ENCODE measurements around the gene MFNG. TPM values are rescaled to one million over a fixed set of nuclear protein-coding genes. Genes with fewer than 3 reads are reported as not detected.

The MFNG gene
- total RNA-seq, 6 donors from 2014 or later, result 14.0 to 74.0 (median 45.9) TPM

- no peaks in the 10 kb centered on the region for H3K27me3 ChIP-seq
Measured at GRCh38 chr22:37443977-37444376, 42.2 kb downstream of the MFNG start.

GRCh38 chr22:37443086-37443485 is 43.1 kb downstream of the MFNG start:
- H3K4me1 ChIP-seq, result no peaks in the 10 kb centered on the region
- H3K27me3 ChIP-seq, result no peaks in the 10 kb centered on the region

More at GRCh38 chr22:37443977-37444376, 42.2 kb downstream of the MFNG start:
- peaks cover 0 to 7% (median 5%) of the 10 kb centered on the region in 4 donors for H3K9me3 ChIP-seq
- no peak overlapping the region for H3K27ac ChIP-seq
- H3K4me3 ChIP-seq, result no peak overlapping the region
- ATAC-seq (ENCODE audit: low FRiP score in 2 of 2) (no peak), DNase-seq (no peak)
- 79 to 80% methylated on average over 7 of the region's 7 CpGs for WGBS, 2 donors
- H3K36me3 ChIP-seq, result no peaks in the 10 kb centered on the region
- TF ChIP-seq POLR2A (IDR thresholded peaks at IDR 0.05), result no peak
- TF ChIP-seq EP300 (IDR thresholded peaks at IDR 0.05), result no peak
- TF ChIP-seq POLR2AphosphoS5 (IDR thresholded peaks at IDR 0.05), result no peak
- TF ChIP-seq CTCF (IDR thresholded peaks at IDR 0.05), result no peak
- no peaks in the 10 kb centered on the region for H3K4me1 ChIP-seq

GRCh38 chr22:37442537-37442936 is 43.6 kb downstream of the MFNG start:
- ATAC-seq (ENCODE audit: low FRiP score in 2 of 2), result no peak
- 66 to 78% methylated on average over 2 of the region's 2 CpGs for WGBS, 2 donors
- DNase-seq, result no peak
- no peaks in the 10 kb centered on the region for H3K27me3 ChIP-seq
- peaks cover 0 to 7% (median 5%) of the 10 kb centered on the region in 4 donors for H3K9me3 ChIP-seq
- TF ChIP-seq CTCF (IDR thresholded peaks at IDR 0.05) (no peak), POLR2A (IDR thresholded peaks at IDR 0.05) (no peak), POLR2AphosphoS5 (IDR thresholded peaks at IDR 0.05) (no peak), EP300 (IDR thresholded peaks at IDR 0.05) (no peak)
- no peaks in the 10 kb centered on the region for H3K36me3 ChIP-seq
- no peak overlapping the region for H3K27ac ChIP-seq
- no peaks in the 10 kb centered on the region for H3K4me1 ChIP-seq
- no peak overlapping the region for H3K4me3 ChIP-seq

More at GRCh38 chr22:37443086-37443485, 43.1 kb downstream of the MFNG start:
- Histone ChIP-seq H3K27ac (no peak overlapping the region), H3K9me3 (peaks cover 0 to 7% (median 5%) of the 10 kb centered on the region in 4 donors), H3K36me3 (no peaks in the 10 kb centered on the region), H3K4me3 (no peak overlapping the region)
- TF ChIP-seq EP300 (IDR thresholded peaks at IDR 0.05) (no peak), POLR2AphosphoS5 (IDR thresholded peaks at IDR 0.05) (no peak)
- 88 to 91% methylated on average over 6 to 7 of the region's 7 CpGs for WGBS, 2 donors
- ATAC-seq (ENCODE audit: low FRiP score in 2 of 2) (no peak), DNase-seq (no peak)

GRCh38 chr22:37442135-37442534 is 44.0 kb downstream of the MFNG start:
- no peak for DNase-seq
- H3K9me3 ChIP-seq, result peaks cover 0 to 7% (median 5%) of the 10 kb centered on the region in 4 donors
- H3K27me3 ChIP-seq, result no peaks in the 10 kb centered on the region
- TF ChIP-seq POLR2A (IDR thresholded peaks at IDR 0.05) (no peak), EP300 (IDR thresholded peaks at IDR 0.05) (no peak), POLR2AphosphoS5 (IDR thresholded peaks at IDR 0.05) (no peak), CTCF (IDR thresholded peaks at IDR 0.05) (no peak)
- no peaks in the 10 kb centered on the region for H3K4me1 ChIP-seq
- H3K4me3 ChIP-seq, result no peak overlapping the region
- 71 to 76% methylated on average over 8 of the region's 8 CpGs for WGBS, 2 donors
- ATAC-seq (ENCODE audit: low FRiP score in 2 of 2), result no peak
- no peaks in the 10 kb centered on the region for H3K36me3 ChIP-seq
- no peak overlapping the region for H3K27ac ChIP-seq

GRCh38 chr22:37440875-37441274 is 45.3 kb downstream of the MFNG start:
- TF ChIP-seq EP300 (IDR thresholded peaks at IDR 0.05) (no peak), POLR2A (IDR thresholded peaks at IDR 0.05) (no peak), CTCF (IDR thresholded peaks at IDR 0.05) (no peak), POLR2AphosphoS5 (IDR thresholded peaks at IDR 0.05) (no peak)
- no peaks in the 10 kb centered on the region for H3K36me3 ChIP-seq
- H3K9me3 ChIP-seq, result peaks cover 0 to 7% (median 5%) of the 10 kb centered on the region in 4 donors
- WGBS, 2 donors, result 91 to 97% methylated on average over 4 of the region's 4 CpGs
- ATAC-seq (ENCODE audit: low FRiP score in 2 of 2) (no peak), DNase-seq (no peak)
- no peaks in the 10 kb centered on the region for H3K4me1 ChIP-seq
- H3K27me3 ChIP-seq, result no peaks in the 10 kb centered on the region
- H3K4me3 ChIP-seq, result no peak overlapping the region
- no peak overlapping the region for H3K27ac ChIP-seq

Data from upper lobe of left lung (tissue), 6 donors.